ENCODE data around the gene TMEM209.

The TMEM209 gene

GRCh38 chr7:130136579-130137167 is 68.5 kb downstream of the TMEM209 start:
- TF ChIP-seq, protein P1, sequence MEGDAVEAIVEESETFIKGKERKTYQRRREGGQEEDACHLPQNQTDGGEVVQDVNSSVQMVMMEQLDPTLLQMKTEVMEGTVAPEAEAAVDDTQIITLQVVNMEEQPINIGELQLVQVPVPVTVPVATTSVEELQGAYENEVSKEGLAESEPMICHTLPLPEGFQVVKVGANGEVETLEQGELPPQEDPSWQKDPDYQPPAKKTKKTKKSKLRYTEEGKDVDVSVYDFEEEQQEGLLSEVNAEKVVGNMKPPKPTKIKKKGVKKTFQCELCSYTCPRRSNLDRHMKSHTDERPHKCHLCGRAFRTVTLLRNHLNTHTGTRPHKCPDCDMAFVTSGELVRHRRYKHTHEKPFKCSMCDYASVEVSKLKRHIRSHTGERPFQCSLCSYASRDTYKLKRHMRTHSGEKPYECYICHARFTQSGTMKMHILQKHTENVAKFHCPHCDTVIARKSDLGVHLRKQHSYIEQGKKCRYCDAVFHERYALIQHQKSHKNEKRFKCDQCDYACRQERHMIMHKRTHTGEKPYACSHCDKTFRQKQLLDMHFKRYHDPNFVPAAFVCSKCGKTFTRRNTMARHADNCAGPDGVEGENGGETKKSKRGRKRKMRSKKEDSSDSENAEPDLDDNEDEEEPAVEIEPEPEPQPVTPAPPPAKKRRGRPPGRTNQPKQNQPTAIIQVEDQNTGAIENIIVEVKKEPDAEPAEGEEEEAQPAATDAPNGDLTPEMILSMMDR (IDR thresholded peaks at IDR 0.05; ENCODE audit: low read depth, low read length, missing control alignments) = no peak
- no peak for DNase-seq (ENCODE audit: extremely low read depth, low read depth)
- no peak overlapping the region for H3K4me3 ChIP-seq (replicated peaks; ENCODE audit: low read depth, low read length)

- DNase-seq (ENCODE audit: extremely low read depth, low read depth) = no peak
- TF ChIP-seq, protein P1 (IDR thresholded peaks at IDR 0.05; ENCODE audit: low read depth, low read length, missing control alignments) = no peak
- no peak overlapping the region for H3K4me3 ChIP-seq (replicated peaks; ENCODE audit: low read depth, low read length)
These were observed 69.7 kb downstream of the TMEM209 start for GRCh38 chr7:130135208-130136205.

DNA sequence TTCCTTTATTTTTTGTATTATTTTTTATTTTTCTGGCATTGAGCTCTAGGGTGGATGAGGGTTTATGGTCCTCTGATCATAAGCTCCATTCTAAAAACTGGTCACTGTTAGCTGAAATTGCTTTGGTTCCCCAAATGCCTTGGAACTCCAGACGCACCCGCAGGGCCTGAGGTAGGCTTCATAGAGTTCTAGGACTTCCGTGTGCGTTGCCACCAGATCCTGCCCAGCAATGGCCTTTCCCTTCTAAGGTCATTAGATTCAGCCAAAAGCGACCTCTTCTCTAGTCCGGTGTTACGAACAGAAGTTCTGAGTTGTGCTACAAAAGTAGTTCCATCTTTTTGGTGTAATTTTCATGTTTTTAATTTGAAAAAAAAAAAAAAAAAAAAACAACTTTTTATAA is 70.5 kb downstream of the TMEM209 start:
- TF ChIP-seq, protein P1 (IDR thresholded peaks at IDR 0.05; ENCODE audit: low read depth, low read length, missing control alignments) = no peak
- no peak for DNase-seq (ENCODE audit: extremely low read depth, low read depth)
- H3K4me3 ChIP-seq (replicated peaks; ENCODE audit: low read depth, low read length) = no peak overlapping the region

DNA sequence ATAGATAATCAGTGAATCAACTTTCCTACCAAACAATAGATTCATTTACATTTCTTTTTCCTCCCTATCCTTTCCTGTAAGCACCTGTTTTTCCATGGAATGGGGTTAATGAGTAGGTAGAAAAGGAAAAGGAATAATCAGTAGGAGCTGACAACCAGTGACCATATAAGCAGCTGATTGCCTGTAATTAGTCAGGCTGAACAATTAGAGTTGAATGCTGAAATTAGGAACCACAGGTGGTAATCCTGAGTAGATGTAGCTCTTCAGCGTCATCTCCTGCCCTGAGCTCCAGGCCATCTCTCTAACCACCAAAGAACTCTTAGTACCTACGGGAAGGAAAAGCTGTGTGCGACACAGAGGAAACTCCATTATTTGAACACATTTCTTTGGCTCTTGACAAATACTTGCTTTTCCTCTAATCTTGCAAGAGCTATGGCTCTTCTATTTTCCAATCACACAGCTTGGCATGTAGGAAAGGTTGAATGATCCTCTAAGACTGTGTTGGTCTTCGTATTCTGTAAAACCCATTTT is 71.0 kb downstream of the TMEM209 start:
- TF ChIP-seq, protein P1 (IDR thresholded peaks at IDR 0.05; ENCODE audit: low read depth, low read length, missing control alignments) = no peak
- no peak for DNase-seq (ENCODE audit: extremely low read depth, low read depth)
- H3K4me3 ChIP-seq (replicated peaks; ENCODE audit: low read depth, low read length) = no peak overlapping the region

DNA sequence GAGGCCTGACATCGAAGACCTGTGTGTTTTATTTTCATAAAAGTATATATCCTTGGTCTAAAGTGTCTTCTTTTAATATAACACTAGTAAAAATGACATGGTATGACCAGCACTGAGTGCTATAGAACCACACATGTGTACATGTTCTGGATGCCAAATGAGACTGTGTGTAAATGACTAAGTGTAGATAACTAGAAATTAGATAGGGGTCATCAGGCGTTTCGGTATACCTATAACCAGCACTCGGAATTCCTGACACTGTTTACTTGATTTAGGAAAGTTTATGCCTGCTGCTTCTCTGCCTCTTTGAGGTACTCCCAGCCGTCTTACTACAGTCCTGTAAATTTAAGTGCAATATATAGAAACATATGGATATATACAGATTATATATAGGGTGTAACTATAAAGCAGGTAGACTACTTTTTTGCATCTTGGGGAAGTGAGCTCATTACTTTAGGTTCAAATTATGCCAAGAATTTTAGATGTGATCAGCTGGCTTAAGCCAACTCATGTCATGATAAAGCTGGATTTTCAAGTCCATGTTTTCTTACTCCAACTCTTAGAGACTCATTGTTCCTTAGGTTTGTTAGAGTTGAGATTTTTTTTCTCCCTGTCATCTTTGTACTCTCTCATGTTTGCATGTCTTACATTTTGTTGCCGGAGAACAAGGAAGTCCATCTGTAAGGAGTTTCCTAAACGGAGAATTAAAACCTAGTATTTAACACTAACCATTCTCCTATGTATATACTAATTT is 72.0 kb downstream of the TMEM209 start:
- DNase-seq (ENCODE audit: extremely low read depth, low read depth) = no peak
- TF ChIP-seq, protein P1 (IDR thresholded peaks at IDR 0.05; ENCODE audit: low read depth, low read length, missing control alignments) = no peak

More for the DNA sequence above, 72.0 kb downstream of the TMEM209 start:
- H3K4me3 ChIP-seq (replicated peaks; ENCODE audit: low read depth, low read length) = no peak overlapping the region
